Fibroblast of lung (primary cell): Measurements from ENCODE around the gene ITGAD.

Experiments used
- EZH2 ChIP-seq: IDR thresholded peaks from 2 replicates; pipeline ENCODE4 v1.5.1; 2012; ENCODE audit warnings: low read length, control low read depth, mild to moderate bottlenecking; ENCODE audit errors: missing control alignments
- TF ChIP-seq, protein P1 (sequence below), 2 donors: IDR thresholded peaks in 1 of 2; conservative IDR thresholded peaks in 1 of 2; 1 replicate in 1 of 2; 2 replicates in 1 of 2; pipeline ENCODE4 v1.5.1; 2011 to 2012; ENCODE audit warnings: low read length in 2 of 2, control low read depth in 1 of 2, inconsistent platforms in 1 of 2, low read depth in 1 of 2, mild to moderate bottlenecking in 1 of 2

DNA sequence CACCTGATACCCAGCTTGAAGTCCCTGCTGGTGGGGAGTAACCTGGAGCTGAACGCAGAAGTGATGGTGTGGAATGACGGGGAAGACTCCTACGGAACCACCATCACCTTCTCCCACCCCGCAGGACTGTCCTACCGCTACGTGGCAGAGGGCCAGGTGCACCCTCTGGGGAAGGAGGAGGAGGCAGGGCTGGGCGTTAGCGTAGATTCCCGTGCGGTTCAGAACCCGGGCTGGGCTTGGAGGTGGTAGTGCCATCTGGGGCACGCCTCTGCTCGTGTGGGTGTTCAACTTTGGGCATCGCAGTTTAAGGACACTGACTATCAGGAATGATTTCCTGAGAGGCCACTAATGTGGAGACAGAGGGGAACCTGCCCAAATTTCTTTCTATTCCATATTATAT is 19.9 kb upstream of the ITGAD start:
- TF ChIP-seq, protein P1, sequence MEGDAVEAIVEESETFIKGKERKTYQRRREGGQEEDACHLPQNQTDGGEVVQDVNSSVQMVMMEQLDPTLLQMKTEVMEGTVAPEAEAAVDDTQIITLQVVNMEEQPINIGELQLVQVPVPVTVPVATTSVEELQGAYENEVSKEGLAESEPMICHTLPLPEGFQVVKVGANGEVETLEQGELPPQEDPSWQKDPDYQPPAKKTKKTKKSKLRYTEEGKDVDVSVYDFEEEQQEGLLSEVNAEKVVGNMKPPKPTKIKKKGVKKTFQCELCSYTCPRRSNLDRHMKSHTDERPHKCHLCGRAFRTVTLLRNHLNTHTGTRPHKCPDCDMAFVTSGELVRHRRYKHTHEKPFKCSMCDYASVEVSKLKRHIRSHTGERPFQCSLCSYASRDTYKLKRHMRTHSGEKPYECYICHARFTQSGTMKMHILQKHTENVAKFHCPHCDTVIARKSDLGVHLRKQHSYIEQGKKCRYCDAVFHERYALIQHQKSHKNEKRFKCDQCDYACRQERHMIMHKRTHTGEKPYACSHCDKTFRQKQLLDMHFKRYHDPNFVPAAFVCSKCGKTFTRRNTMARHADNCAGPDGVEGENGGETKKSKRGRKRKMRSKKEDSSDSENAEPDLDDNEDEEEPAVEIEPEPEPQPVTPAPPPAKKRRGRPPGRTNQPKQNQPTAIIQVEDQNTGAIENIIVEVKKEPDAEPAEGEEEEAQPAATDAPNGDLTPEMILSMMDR (conservative IDR thresholded peaks at IDR 0.05 in 1 of 2, IDR thresholded peaks at IDR 0.05 in 1 of 2; ENCODE audit: low read depth in 1 of 2, low read length in 2 of 2) = no peak
- TF ChIP-seq EZH2 = no peak
